Epithelial cell of prostate (primary cell): Measurements from ENCODE around the gene SEC16B.
"Not testable (repeated sequence)": the region's sequence is repeated elsewhere in the genome, so short reads cannot be mapped to it uniquely, and the experiment has no call there.

Experiments
- DNase-seq: peaks from one replicate; pipeline ENCODE4 v3.0.0-alpha.2; 2011; ENCODE audit warnings: low read depth, low spot score
- H3K27ac ChIP-seq: fragments of 450-650 bp; 2 replicates; pipeline ENCODE4 v1.5.1; 2017; ENCODE audit warnings: mild to moderate bottlenecking

The SEC16B gene

DNA sequence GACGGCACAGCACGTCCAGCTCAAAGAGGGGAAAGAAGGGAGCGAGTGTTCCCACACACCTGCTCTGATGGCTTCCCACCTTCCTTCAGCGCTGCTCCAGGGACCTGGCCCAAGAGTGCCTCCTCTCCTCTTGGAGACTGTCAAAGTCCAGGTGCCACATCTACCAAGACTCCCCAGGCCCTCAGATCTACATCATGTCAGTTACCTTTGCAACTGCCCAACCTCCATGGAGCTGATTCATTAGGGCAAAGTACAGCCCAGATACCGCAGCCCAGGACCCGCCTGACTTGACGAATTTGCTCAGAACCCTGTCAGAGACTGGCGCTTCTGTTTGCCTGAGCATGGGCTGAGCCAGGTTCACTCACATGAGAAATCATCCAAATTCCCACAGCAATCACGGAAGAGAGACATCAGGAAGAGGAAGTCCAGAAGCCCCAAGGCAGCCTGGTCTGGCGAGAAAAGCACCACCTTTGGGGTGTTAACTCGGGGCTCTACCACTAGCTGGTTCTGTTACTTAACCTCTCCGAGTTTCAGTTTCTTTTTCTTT lies at the start of gene SEC16B:
Gene SEC16B (minus strand): TSS at position 234 of the 547 bp plus-strand sequence. CDS start 2,077 bp downstream, outside the sequence.
- H3K27ac ChIP-seq = no peak within 1 kb of the TSS
- no peak for DNase-seq

DNA sequence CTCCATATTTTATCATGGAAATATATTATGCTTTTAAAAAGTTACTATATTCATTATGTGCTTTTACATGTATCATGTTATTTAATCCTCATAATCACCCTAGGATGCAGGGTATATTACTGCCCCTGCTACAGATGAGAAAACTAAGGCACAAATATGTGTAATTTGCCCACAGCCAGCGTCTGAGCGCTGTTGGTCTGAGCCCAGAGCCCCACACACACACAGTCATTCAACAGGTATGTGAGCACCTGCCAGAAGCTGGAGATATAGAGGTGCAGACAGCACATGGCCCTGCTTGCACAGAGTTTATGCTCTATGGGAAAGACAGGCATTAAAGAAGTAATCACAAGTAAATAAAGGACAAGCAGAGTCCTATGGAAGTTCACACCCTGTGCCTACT lies 49.8 kb upstream of the SEC16B start:
- no peak overlapping the region for H3K27ac ChIP-seq
- DNase-seq = no peak

GRCh38 chr1:178019208-178019607 lies 49.4 kb upstream of the SEC16B start:
- no peak for DNase-seq
- H3K27ac ChIP-seq = no peak overlapping the region

DNA sequence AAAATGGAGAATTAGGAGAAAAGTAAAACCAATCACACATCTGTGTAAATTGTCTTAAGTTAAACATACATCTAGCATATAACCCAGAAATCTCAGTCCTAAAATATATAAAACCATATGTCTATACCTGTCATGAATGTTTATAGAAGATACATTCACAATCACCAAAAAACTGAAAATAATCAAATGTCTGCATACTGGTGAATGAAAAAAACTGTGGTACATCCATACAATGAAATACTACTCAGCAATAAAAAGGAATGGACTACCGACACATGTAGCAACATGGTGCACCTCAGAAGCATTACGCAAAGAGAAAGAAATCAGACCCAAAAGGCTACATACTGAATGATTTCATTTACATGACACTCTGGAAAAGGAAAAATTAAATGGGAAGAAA lies 47.7 kb upstream of the SEC16B start:
- no peak overlapping the region for H3K27ac ChIP-seq
- no peak for DNase-seq

DNA sequence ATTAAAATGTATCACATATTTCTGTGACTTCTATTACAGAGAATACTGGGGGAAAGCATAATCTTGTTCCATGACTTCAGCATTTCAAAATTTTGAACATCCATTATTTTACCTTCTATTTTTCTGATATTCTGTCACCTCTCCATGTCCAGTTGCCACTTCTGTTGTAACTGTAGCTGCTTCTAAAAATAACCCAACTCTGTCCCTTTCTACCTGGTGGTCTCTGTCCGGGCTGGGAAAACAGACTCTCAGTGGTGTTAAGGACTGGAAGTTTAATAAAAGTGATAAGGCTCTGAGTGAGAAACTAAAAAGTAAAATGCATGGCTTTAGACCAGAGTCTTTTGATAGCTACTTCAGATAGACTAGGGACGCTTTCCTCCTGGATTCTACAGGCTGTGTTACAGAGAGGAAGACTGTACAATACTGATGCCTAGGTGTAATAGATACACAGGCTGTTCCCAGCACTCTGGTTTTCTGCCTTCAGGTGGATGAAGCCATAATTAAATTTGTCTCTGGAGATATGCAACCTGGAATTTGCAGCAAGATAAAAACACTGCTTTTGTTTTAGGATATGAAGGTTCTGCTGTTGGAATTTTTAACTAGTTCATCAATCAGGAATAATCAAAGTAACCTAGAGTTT lies 42.1 kb upstream of the SEC16B start:
- no peak overlapping the region for H3K27ac ChIP-seq
- DNase-seq = no peak

DNA sequence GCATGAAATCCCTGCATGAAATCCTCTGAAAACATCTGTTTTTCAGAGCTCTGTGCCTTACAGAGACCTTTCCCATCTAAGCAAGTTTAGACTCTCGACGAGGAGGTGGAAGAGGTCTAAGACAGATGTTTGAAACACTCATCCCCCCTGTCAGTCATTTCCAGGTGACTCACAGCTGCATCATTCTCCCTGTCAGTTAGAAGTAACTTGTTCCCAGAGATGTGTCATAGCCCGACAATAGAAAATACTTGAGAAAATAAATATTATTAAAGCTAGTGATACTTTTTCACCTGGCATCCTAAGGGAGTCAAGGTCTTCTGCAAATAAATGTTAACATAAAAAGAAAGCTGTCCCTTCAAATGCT lies 41.6 kb upstream of the SEC16B start:
- H3K27ac ChIP-seq = peak overlapping the region; percentile 15
- peak; percentile 64 for DNase-seq

DNA sequence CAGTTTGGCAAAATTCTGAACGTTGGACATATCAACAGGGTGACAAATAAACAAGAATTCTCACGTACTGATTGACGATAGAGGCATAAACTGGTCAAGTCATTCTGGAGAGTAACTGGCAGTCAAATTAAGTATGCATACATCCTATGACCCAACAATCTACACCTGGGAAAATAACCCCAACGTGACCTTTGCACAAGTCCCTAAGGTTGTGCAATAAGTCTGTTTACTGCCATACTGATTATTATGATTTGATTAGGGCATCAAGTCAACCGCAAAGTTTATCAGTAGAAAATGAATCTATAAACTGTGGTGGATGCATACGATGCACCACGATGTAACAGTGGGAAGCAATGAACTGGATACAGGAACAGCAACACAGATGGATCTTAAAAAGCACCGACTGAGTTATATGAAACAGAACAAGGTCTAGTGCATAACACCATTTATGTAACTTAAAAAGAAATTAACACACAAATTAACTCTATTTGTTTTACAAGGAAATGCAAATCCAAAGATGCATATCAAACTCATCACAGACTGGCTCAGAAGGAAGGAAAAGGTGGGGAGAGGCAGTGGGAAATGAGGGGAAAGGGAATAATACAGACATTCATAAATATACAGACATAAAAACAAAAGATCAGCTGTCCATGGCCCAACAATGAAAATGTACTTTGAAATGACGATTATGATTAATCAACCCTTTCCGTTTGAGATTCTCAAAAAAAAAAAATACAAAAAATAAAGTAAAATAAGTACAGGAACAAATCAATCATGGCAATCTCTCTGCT lies 41.0 kb upstream of the SEC16B start:
- peak overlapping the region; percentile 15 for H3K27ac ChIP-seq
- no peak for DNase-seq

GRCh38 chr1:178006043-178006442 lies 36.2 kb upstream of the SEC16B start:
- DNase-seq = no peak
- H3K27ac ChIP-seq = no peak overlapping the region

GRCh38 chr1:178005450-178005849 lies 35.6 kb upstream of the SEC16B start:
- no peak overlapping the region for H3K27ac ChIP-seq

GRCh38 chr1:178004926-178005391 lies 35.1 kb upstream of the SEC16B start:
- no peak for DNase-seq
- no peak overlapping the region for H3K27ac ChIP-seq

More at GRCh38 chr1:178005450-178005849, 35.6 kb upstream of the SEC16B start:
- no peak for DNase-seq

DNA sequence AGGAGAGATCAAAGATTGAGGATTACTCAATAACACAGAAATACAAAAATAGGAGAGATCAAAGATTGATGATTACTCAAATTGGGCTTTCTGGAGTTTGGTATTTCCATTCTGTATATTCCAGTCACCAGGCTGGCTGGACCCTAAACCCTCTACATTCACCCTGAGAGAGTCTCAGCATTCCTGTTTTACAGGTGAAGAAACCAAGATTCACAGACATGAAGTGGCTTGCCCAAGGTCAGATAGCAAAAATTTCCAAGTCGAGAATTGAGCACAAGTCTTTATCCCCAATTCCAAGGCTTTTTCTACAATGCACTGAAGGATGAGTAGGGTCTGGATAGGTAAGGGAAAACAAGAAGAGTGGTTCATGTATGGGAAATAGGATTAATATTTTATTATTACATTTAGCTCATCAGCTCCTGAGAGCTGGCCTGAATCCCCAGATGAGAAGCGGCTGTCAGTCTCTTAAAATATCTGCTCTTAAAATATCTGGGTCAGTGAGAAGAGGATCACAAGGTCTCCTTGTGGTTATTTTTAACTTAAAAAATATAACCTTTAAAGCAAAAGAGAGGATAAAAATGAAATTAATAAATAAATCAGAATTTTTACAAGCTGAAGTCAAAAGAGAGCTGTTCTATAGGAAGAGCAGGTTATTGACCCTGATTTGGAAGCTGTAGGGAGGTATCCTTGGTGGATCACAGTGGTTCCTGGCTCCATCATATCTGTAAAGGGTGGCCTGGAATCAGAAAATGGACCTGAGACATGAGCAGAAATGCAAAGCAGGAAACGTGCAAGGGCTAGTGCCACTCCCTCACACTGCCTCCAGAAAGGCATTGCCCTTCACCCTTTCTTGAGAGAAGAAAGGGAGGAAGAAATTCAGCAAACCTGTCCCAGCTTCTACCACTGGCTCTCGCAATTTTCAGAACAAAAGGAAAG lies 29.1 kb upstream of the SEC16B start:
- H3K27ac ChIP-seq = no peak overlapping the region
- DNase-seq = no peak

GRCh38 chr1:177996957-177997356 lies 27.1 kb upstream of the SEC16B start:
- H3K27ac ChIP-seq = no peak overlapping the region
- no peak for DNase-seq

DNA sequence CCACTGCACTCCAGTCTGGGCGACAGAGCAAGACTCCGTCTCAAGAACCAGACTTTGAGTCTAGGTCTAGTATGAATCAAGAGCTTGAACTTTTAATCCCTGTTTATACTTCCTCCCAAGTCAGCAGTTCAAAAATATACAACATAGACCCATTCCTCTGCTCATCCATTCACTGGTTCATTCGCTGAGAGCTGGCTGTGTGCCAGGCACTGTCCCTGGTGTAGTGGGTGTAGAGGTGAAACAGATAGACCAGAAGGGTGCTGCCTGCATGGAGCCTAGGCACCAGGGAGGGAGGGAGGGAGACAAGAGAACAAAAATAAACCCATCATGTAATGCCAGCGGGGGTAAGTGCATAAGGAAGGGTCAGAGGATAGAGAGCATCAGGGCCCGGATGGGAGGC lies 25.5 kb upstream of the SEC16B start:
- H3K27ac ChIP-seq = no peak overlapping the region
- DNase-seq = no peak

DNA sequence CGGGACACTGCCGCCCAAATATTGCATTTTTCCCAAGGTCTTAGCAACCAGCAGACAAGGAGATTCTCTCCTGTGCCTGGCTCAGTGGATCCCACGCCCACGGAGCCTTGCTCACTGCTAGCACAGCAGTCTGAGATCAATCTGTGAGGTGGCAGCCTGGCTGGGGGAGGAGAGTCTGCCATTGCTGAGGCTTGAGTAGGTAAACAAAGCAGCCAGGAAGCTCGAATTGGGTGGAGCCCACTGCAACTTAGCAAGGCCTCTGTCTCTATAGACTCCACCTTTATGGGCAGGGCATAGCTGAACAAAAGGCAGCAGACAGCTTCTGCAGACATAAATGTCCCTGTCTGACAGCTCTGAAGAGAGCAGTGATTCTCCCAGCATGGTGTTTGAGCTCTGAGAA lies 16.4 kb upstream of the SEC16B start:
- peak; percentile 61 for DNase-seq
- not testable (repeated sequence) for H3K27ac ChIP-seq

- no peak for DNase-seq
- H3K27ac ChIP-seq = peak overlapping the region; percentile 8
Observed at GRCh38 chr1:177984761-177985160, 14.9 kb upstream of the SEC16B start.

GRCh38 chr1:177984136-177984525 lies 14.3 kb upstream of the SEC16B start:
- peak; percentile 59 for DNase-seq
- H3K27ac ChIP-seq = peak overlapping the region; percentile 8

GRCh38 chr1:177983482-177984135 lies 13.8 kb upstream of the SEC16B start:
- no peak for DNase-seq
- H3K27ac ChIP-seq = no peak overlapping the region

- no peak overlapping the region for H3K27ac ChIP-seq
- DNase-seq = no peak
Observed at GRCh38 chr1:177983077-177983476, 13.2 kb upstream of the SEC16B start.

DNA sequence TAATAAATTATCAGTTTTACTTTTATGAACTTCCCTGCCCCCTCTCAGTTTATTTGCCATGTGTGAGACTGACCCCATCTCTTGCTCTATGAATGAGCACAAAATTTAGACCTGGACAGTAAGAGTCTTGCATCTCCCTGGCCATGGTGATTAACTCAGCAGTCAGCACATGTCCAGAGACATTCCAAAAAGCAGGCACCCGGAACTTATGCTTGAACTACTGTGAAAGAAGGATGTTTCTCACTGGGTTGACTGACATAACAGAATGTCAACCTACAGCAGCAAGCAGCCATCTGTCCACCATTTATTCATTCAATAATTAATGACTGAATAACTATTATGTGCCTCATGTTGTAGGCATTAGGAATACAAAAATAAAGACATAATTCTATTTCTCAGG lies 11.3 kb upstream of the SEC16B start:
- no peak for DNase-seq
- H3K27ac ChIP-seq = no peak overlapping the region

DNA sequence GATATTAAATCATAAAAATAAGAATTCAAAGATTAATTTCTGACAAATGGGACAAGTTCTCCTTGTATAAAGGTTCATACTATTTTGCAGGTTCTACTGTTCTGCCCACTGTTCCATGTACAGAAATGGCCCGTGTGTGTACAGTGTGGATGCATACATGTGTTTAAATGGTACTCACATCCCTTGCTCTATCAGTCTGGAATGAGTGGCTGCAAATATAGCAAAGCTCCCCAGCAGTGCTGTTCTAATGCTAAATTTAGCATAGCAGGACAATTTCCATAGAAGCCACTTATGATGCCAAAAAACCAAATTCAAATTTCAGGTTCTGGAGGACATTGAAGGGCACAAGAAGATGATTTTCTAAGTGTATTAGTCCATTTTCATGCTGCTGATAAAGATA lies 9.4 kb upstream of the SEC16B start:
- DNase-seq = no peak
- no peak overlapping the region for H3K27ac ChIP-seq
